8988T (cell line): Measurements from ENCODE around the gene SGPL1.

Experiments
- DNase-seq: peaks from one replicate; pipeline ENCODE4 v3.0.0; 2011

The SGPL1 gene

DNA sequence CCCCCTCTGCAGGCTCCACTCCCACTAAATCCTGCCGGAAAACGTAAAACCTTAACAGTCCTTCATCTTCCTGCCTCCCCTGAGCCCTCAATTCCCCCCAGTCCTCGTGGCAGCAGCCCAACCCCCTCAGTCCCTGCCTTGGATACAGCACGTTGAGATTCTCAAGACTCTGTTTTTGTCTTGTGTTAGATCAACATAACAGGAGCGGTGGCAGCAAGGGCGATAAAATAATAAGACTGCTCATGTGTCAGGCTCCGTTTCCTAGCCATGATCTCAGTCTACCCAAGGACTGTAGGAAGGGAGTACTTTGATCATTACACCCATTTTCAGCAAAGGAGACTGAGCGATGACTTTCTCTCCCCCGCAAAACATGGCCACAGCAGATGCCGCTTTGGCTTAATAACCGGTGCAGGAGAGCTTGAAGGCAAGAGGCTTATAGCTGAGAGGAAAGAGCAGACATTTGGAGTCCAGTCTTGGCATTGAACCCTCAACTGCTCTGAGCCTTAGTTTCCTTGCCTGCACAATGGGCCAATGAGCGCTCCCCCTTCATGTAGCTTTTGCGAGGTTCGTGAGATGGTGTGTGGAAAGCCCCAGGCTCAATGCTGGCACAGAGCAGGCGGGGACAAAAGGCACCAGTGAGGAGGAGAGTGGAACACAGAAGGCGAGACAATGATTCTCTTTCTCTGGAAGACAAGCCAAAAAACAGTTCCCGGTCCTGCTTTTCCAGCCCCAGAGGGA lies 114.7 kb downstream of the SGPL1 start:
- DNase-seq, result no peak
